Effector memory CD4-positive, alpha-beta T cell (primary cell): ENCODE data around the gene RGR.
"Not testable (repeated sequence)": the region's sequence is repeated elsewhere in the genome, so short reads cannot be mapped to it uniquely, and the experiment has no call there.

Experiments used
- DNase-seq, 3 donors: peaks; one replicate each; pipeline ENCODE4 v3.0.0-alpha.2; 2020
- H3K27ac ChIP-seq: 2 replicates; pipeline ENCODE4 v1.7.0; 2013; ENCODE audit warnings: mild to moderate bottlenecking, low read length, moderate library complexity; ENCODE audit not compliant: insufficient read depth, poor library complexity, severe bottlenecking
- H3K27me3 ChIP-seq: replicated peaks from 2 replicates; pipeline ENCODE4 v1.7.0; 2013; ENCODE audit warnings: mild to moderate bottlenecking, low read length; ENCODE audit not compliant: insufficient read depth, control insufficient read depth, poor library complexity, severe bottlenecking
- H3K36me3 ChIP-seq: 2 replicates; pipeline ENCODE4 v1.7.0; 2013; ENCODE audit warnings: mild to moderate bottlenecking, low read length, moderate library complexity; ENCODE audit not compliant: control insufficient read depth, insufficient read depth
- H3K4me1 ChIP-seq: 2 replicates; pipeline ENCODE4 v1.7.0; 2013; ENCODE audit warnings: low read length, mild to moderate bottlenecking; ENCODE audit not compliant: control insufficient read depth, insufficient read depth, poor library complexity, severe bottlenecking
- H3K4me3 ChIP-seq: 2 replicates; pipeline ENCODE4 v1.7.0; 2013; ENCODE audit warnings: low read length, low read depth, mild to moderate bottlenecking; ENCODE audit not compliant: insufficient read depth, poor library complexity, severe bottlenecking
- H3K9me3 ChIP-seq: 2 replicates; pipeline ENCODE4 v1.7.0; 2013; ENCODE audit warnings: mild to moderate bottlenecking, low read length, moderate library complexity; ENCODE audit not compliant: control insufficient read depth

Gene RGR

DNA sequence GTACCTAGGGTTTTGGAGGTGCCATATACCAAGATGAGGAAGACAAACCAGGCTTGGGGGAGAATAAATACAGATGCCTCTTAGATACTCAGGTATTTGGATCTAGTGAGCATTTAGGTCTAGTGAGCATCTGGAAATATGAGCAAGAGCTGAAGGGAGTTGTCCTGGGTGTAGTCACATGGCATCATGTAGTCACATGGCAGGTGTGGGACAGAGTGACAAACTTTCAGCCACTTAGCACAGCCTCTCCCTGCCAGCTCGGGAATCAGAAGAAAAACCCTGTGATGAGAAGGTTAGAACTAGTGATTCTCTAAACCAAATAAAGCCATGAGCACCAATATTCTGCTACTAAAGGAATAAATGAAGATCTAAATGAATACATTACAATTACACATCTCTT is 24.3 kb downstream of the RGR start:
- no peaks in the 10 kb centered on the region for H3K36me3 ChIP-seq
- H3K27ac ChIP-seq = no peak overlapping the region
- no peaks in the 10 kb centered on the region for H3K4me1 ChIP-seq
- H3K4me3 ChIP-seq = no peak overlapping the region
- H3K27me3 ChIP-seq = no peaks in the 10 kb centered on the region
- DNase-seq = no peak
- H3K9me3 ChIP-seq = no peaks in the 10 kb centered on the region

DNA sequence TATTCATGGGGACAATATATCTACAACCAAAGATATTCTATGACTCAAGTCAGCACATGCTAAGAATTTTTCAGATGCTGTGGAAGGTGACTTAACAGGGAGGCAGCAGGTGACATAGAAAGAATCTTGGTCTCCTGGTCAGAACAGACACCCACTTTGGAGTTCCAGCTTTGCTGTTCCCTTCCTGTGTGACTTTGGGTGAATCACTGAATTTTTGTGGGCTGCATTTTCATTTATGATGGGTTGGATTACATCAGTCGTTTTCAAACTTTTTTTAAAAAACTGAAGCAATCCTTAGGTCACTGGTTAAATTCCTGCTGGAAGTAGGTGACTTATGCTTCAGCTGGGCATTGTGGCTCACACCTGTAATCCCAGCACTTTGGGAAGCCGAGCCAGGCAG is 24.9 kb downstream of the RGR start:
- Histone ChIP-seq H3K36me3 (no peaks in the 10 kb centered on the region), H3K27me3 (no peaks in the 10 kb centered on the region), H3K4me1 (no peaks in the 10 kb centered on the region), H3K4me3 (no peak overlapping the region), H3K27ac (no peak overlapping the region), H3K9me3 (no peaks in the 10 kb centered on the region)
- DNase-seq = no peak

DNA sequence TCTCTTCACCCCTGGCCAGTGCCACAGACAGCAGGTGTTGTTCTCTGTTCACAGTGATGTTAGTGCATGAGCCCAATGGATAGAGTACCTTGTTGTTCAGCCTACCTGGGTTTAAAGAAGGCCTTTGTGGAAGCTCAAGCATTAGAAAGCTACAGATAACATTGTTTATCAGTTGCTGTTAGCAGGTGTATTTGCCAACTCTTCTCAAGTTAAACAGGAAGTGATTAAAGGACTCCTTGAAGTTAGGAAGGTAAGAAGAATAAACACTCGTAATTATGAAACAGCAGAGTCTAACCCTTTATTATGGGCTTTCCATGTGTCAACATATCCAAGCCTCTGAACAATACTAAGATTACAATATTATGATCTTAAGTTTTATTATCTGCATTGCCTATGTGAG is 25.9 kb downstream of the RGR start:
- no peak for DNase-seq
- no peaks in the 10 kb centered on the region for H3K27me3 ChIP-seq

DNA sequence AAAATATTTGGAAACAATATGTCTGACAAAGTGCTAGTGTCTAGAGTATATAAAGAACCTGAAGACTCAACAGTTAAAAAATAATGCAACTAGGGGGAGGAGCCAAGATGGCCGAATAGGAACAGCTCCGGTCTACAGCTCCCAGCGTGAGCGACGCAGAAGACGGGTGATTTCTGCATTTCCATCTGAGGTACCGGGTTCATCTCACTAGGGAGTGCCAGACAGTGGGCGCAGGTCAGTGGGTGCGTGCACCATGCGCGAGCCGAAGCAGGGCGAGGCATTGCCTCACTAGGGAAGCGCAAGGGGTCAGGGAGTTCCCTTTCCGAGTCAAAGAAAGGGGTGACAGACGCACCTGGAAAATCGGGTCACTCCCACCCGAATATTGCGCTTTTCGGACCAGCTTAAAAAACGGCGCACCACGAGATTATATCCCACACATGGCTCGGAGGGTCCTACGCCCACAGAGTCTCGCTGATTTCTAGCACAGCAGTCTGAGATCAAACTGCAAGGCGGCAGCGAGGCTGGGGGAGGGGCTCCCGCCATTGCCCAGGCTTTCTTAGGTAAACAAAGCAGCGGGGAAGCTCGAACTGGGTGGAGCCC is 35.1 kb downstream of the RGR start:
- not testable (repeated sequence) for DNase-seq, H3K4me3 ChIP-seq, H3K9me3 ChIP-seq

More for the DNA sequence above, 25.9 kb downstream of the RGR start:
- Histone ChIP-seq H3K36me3 (no peaks in the 10 kb centered on the region), H3K9me3 (no peaks in the 10 kb centered on the region), H3K4me1 (no peaks in the 10 kb centered on the region), H3K27ac (no peak overlapping the region), H3K4me3 (no peak overlapping the region)

DNA sequence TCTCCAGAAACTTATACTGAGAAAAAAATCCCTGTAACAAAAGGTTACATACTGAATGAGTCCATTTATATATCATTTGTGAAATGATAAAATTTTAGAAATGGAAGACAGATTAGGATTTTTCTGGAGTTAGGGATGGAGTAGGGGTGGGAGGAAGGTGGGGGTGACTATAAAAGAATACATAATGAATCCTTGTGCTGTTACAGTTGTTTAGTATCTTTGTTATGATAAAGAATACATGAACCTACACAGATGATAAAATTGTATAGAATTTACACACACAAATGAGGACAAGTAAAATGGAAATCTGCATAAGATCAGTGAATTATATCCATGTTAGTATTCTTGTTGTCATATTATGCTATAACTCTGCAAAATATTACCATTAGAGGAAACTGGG is 41.8 kb downstream of the RGR start:
- Histone ChIP-seq H3K36me3 (no peaks in the 10 kb centered on the region), H3K9me3 (no peaks in the 10 kb centered on the region), H3K4me3 (no peak overlapping the region), H3K4me1 (no peaks in the 10 kb centered on the region), H3K27ac (no peak overlapping the region), H3K27me3 (no peaks in the 10 kb centered on the region)
- no peak for DNase-seq

More for the DNA sequence above, 35.1 kb downstream of the RGR start:
- not testable (repeated sequence) for H3K27ac ChIP-seq, H3K27me3 ChIP-seq, H3K36me3 ChIP-seq, H3K4me1 ChIP-seq

DNA sequence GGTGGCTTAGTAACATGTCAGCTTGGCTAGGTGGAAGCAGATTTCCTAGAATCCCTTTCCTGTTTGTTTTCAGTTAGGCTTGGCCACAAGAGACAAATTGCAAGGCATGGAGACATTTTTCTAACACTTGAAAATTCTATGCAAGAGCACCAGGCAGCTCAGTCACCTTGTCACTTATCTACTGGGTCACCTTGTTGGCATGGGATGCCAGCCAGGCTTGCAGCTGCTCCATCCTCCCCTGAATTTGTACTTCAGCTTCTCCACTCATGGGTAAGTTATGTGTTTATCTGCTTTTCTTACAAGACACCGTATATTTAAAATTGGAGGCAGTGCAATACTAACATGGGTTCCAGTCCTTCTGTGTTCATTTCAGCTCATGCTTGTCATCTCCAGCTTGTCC is 43.3 kb downstream of the RGR start:
- H3K4me1 ChIP-seq = no peaks in the 10 kb centered on the region
- no peak for DNase-seq
- no peak overlapping the region for H3K27ac ChIP-seq
- no peaks in the 10 kb centered on the region for H3K27me3 ChIP-seq
- H3K9me3 ChIP-seq = no peaks in the 10 kb centered on the region
- H3K36me3 ChIP-seq = no peaks in the 10 kb centered on the region
- H3K4me3 ChIP-seq = no peak overlapping the region

DNA sequence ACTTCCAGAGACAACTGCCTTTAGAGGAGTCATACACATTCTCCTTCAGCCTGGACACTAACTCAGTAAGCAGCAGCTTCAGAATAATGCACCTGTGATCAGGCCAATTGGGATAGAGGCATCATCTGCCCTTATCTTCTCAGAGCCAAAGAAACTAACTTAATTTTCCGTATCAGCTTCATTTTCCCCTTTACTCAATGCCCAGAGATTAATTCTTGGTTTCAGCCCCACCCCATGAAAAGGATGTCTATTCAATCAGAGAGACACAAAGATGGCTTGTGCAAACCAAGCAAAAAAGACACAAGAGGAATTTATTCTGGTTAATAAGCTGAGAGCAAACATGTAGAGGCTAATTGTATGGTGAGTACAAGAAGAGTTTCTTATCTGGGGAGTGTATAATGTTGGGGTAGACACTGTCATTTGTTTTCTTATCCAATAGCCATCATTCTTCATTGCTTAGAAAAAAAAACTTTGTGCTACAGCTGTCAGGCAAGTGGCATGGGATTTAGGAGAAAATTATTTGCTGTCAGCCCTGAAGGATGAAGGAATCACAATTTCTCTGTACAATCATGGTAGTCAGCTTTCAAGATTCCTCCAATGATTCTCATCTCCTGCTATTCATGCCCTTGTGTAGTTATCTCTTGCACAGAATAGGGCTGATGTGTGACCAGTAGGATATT is 44.8 kb downstream of the RGR start:
- Histone ChIP-seq H3K4me3 (no peak overlapping the region), H3K27ac (no peak overlapping the region), H3K36me3 (no peaks in the 10 kb centered on the region), H3K27me3 (no peaks in the 10 kb centered on the region), H3K4me1 (no peaks in the 10 kb centered on the region), H3K9me3 (no peaks in the 10 kb centered on the region)
- DNase-seq = no peak

DNA sequence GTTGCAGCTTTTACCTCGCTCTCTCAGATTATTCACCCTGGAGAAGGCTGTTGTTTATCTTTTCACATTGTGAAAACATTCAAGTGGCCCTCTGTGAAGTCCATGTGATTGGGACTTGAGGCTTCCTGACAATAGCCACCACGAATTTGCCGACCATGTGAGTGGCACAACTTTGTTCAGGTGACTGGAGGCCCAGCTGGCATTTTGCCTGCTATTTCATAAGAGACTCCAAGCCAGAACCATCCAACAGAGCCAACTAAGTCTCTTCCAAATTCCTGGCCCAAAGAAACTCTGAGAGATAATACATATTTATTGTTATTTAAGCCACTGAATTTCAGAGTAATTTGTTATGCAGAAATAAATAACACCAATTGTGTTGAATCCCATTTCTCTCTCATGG is 45.4 kb downstream of the RGR start:
- DNase-seq = no peak
- no peaks in the 10 kb centered on the region for H3K9me3 ChIP-seq
- no peaks in the 10 kb centered on the region for H3K36me3 ChIP-seq
- no peak overlapping the region for H3K27ac ChIP-seq
- no peaks in the 10 kb centered on the region for H3K27me3 ChIP-seq
- H3K4me3 ChIP-seq = no peak overlapping the region
- H3K4me1 ChIP-seq = no peaks in the 10 kb centered on the region

DNA sequence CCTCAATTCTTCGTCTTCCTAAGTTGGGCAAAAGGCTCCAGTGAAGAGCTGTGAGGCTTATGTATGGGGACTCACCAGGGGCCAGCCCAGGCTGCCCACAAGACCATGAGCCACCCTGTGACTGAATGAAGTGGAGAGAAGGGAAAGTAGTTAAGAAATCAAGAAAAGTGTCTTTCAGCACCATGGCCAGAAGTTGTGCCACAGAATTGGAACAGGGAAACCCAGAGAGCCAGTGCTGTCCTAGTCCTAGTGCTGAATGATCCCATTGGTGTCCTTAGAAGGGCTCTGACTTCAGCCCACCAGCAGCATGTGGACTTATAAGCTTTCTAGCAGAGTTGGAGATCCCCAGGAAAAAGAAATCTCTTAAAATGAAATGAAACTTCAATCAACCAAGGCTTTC is 46.5 kb downstream of the RGR start:
- no peak for DNase-seq
- Histone ChIP-seq H3K4me1 (no peaks in the 10 kb centered on the region), H3K36me3 (no peaks in the 10 kb centered on the region), H3K9me3 (no peaks in the 10 kb centered on the region), H3K4me3 (no peak overlapping the region), H3K27ac (no peak overlapping the region), H3K27me3 (no peaks in the 10 kb centered on the region)

DNA sequence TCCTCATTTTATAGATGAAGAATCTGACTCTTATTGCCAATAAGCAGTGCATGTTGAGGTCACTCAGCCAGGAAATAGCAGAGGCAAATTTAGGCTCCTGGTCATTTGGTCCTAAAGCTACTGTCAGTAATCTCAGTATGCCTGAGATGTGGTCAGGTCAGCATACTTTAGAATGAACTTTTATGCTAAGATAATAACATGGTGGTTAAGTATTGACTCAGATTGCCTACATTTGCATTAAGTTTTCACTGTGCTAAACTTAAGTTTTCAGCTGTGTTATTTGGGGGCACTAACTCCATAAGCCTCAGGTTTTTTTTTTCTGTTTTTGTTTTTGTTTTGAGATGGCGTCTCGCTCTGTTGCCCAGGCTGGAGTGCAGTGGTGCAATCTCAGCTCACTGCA is 47.6 kb downstream of the RGR start:
- Histone ChIP-seq H3K9me3 (no peaks in the 10 kb centered on the region), H3K27me3 (no peaks in the 10 kb centered on the region), H3K36me3 (no peaks in the 10 kb centered on the region), H3K27ac (no peak overlapping the region), H3K4me3 (no peak overlapping the region), H3K4me1 (no peaks in the 10 kb centered on the region)
- no peak for DNase-seq
